Nephron progenitor cell (in vitro differentiated cells): ENCODE results near the gene TMEM245.

Source experiments
- DNase-seq: peaks from one replicate; pipeline ENCODE4 v3.0.0; 2021
- H3K27ac Mint-ChIP-seq: 2 replicates; pipeline ENCODE4 v1.8.0; 2021; ENCODE audit warnings: mild to moderate bottlenecking, moderate library complexity, mixed read lengths
- H3K27me3 Mint-ChIP-seq: 2 replicates; pipeline ENCODE4 v1.8.0; 2021; ENCODE audit warnings: mild to moderate bottlenecking, low read depth, mixed read lengths; ENCODE audit not compliant: poor library complexity
- H3K36me3 Mint-ChIP-seq: 2 replicates; pipeline ENCODE4 v1.8.0; 2021; ENCODE audit warnings: low read depth, mixed read lengths
- H3K4me1 Mint-ChIP-seq: 2 replicates; pipeline ENCODE4 v1.8.0; 2021; ENCODE audit warnings: mixed read lengths
- H3K4me3 Mint-ChIP-seq: 2 replicates; pipeline ENCODE4 v1.8.0; 2021; ENCODE audit warnings: mild to moderate bottlenecking, moderate library complexity, mixed read lengths
- H3K9me3 Mint-ChIP-seq: 2 replicates; pipeline ENCODE4 v1.8.0; 2021; ENCODE audit warnings: mild to moderate bottlenecking, moderate library complexity, mixed read lengths
- TF ChIP-seq, protein P1 (sequence below): fragments of 200-600 bp; sonication (generic); IDR thresholded peaks from 2 replicates; pipeline ENCODE4 v1.5.0; 2021; ENCODE audit warnings: antibody characterized with exemption

TMEM245 gene

GRCh38 chr9:109010746-109011145, 109.0 kb downstream of the TMEM245 start:
- DNase-seq: no peak
- Mint-ChIP-seq H3K27ac (no peak overlapping the region), H3K4me1 (peaks cover 38% of the 10 kb centered on the region), H3K9me3 (peaks cover 9% of the 10 kb centered on the region), H3K36me3 (peaks cover 37% of the 10 kb centered on the region), H3K27me3 (no peaks in the 10 kb centered on the region), H3K4me3 (peak overlapping the region; percentile 98)
- TF ChIP-seq, protein P1, sequence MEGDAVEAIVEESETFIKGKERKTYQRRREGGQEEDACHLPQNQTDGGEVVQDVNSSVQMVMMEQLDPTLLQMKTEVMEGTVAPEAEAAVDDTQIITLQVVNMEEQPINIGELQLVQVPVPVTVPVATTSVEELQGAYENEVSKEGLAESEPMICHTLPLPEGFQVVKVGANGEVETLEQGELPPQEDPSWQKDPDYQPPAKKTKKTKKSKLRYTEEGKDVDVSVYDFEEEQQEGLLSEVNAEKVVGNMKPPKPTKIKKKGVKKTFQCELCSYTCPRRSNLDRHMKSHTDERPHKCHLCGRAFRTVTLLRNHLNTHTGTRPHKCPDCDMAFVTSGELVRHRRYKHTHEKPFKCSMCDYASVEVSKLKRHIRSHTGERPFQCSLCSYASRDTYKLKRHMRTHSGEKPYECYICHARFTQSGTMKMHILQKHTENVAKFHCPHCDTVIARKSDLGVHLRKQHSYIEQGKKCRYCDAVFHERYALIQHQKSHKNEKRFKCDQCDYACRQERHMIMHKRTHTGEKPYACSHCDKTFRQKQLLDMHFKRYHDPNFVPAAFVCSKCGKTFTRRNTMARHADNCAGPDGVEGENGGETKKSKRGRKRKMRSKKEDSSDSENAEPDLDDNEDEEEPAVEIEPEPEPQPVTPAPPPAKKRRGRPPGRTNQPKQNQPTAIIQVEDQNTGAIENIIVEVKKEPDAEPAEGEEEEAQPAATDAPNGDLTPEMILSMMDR: no peak

GRCh38 chr9:109005678-109006077, 114.1 kb downstream of the TMEM245 start:
- Mint-ChIP-seq H3K27ac (no peak overlapping the region), H3K4me1 (peaks cover 3% of the 10 kb centered on the region), H3K27me3 (no peaks in the 10 kb centered on the region), H3K36me3 (peaks cover 82% of the 10 kb centered on the region), H3K9me3 (peaks cover 53% of the 10 kb centered on the region), H3K4me3 (no peak overlapping the region)
- TF ChIP-seq, protein P1: no peak
- DNase-seq: no peak

DNA sequence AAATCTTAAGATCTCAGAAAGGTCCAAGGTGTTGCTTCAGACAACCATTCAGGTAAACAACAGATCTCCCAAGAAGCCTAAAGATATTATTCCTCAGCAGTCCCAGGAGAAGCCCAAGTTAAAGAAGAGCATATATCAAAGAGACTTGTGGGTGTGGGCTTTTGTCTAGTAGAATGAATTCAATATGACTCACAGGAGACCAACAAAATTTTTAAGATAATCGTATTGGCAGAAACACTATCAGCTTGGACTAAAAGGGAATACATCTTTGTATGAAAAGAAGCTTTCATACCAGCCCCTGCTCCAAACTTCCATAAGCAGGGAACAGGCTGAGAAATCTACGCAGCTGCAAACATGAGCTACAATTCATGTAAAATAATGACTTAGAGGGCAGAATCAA, 116.6 kb downstream of the TMEM245 start:
- H3K4me3 Mint-ChIP-seq: no peak overlapping the region
- H3K36me3 Mint-ChIP-seq: peaks cover 88% of the 10 kb centered on the region

GRCh38 chr9:109002141-109002540, 117.6 kb downstream of the TMEM245 start:
- peaks cover 52% of the 10 kb centered on the region for H3K9me3 Mint-ChIP-seq

More for the DNA sequence above, 116.6 kb downstream of the TMEM245 start:
- DNase-seq: no peak
- TF ChIP-seq, protein P1: no peak
- Mint-ChIP-seq H3K4me1 (no peaks in the 10 kb centered on the region), H3K9me3 (peaks cover 52% of the 10 kb centered on the region), H3K27ac (no peak overlapping the region), H3K27me3 (no peaks in the 10 kb centered on the region)

GRCh38 chr9:109001275-109001676, 118.5 kb downstream of the TMEM245 start:
- no peak overlapping the region for H3K27ac Mint-ChIP-seq
- H3K4me1 Mint-ChIP-seq: no peaks in the 10 kb centered on the region

More at GRCh38 chr9:109002141-109002540, 117.6 kb downstream of the TMEM245 start:
- TF ChIP-seq, protein P1: no peak
- Mint-ChIP-seq H3K36me3 (peaks cover 90% of the 10 kb centered on the region), H3K27me3 (no peaks in the 10 kb centered on the region), H3K27ac (no peak overlapping the region), H3K4me3 (no peak overlapping the region), H3K4me1 (no peaks in the 10 kb centered on the region)
- DNase-seq: no peak

GRCh38 chr9:108997112-108997511, 122.6 kb downstream of the TMEM245 start:
- H3K4me1 Mint-ChIP-seq: no peaks in the 10 kb centered on the region
- peaks cover 63% of the 10 kb centered on the region for H3K36me3 Mint-ChIP-seq
- DNase-seq: no peak
- TF ChIP-seq, protein P1: no peak
- no peaks in the 10 kb centered on the region for H3K27me3 Mint-ChIP-seq
- H3K27ac Mint-ChIP-seq: peak overlapping the region; percentile 0
- H3K4me3 Mint-ChIP-seq: no peak overlapping the region
- H3K9me3 Mint-ChIP-seq: peaks cover 13% of the 10 kb centered on the region

More at GRCh38 chr9:109001275-109001676, 118.5 kb downstream of the TMEM245 start:
- H3K27me3 Mint-ChIP-seq: no peaks in the 10 kb centered on the region
- peaks cover 50% of the 10 kb centered on the region for H3K9me3 Mint-ChIP-seq
- no peak for DNase-seq
- no peak overlapping the region for H3K4me3 Mint-ChIP-seq
- TF ChIP-seq, protein P1: no peak
- peaks cover 84% of the 10 kb centered on the region for H3K36me3 Mint-ChIP-seq
